ENCODE data around the gene ACTL7B. TPM values are rescaled to one million over a fixed set of nuclear protein-coding genes. Genes with fewer than 3 reads are reported as not detected.

Gene ACTL7B
- polyA plus RNA-seq, 1 donor from 2014 or later: not detected

GRCh38 chr9:108885643-108886348 lies 30.0 kb upstream of the ACTL7B start:
- no peak overlapping the region for H3K4me2 ChIP-seq (ENCODE audit: low read length)
- H3K36me3 ChIP-seq (ENCODE audit: insufficient read depth, low read length): peaks cover 22% of the 10 kb centered on the region

GRCh38 chr9:108884701-108885100 lies 28.9 kb upstream of the ACTL7B start:
- no peaks in the 10 kb centered on the region for H3F3A ChIP-seq (ENCODE audit: insufficient read depth, low read length, poor library complexity, severe bottlenecking)
- H4K20me1 ChIP-seq (ENCODE audit: insufficient read depth): no peaks in the 10 kb centered on the region
- H3K9me2 ChIP-seq (ENCODE audit: insufficient read depth, low read length): no peaks in the 10 kb centered on the region
- TF ChIP-seq TAF1 (IDR thresholded peaks at IDR 0.05; ENCODE audit: low read depth): no peak
- no peak for TF ChIP-seq SMC3 (conservative IDR thresholded peaks at IDR 0.05; ENCODE audit: poor library complexity)
- no peak for TF ChIP-seq CTCF (IDR thresholded peaks at IDR 0.05; ENCODE audit: poor library complexity, severe bottlenecking)
- no peak for TF ChIP-seq EZH2 (IDR thresholded peaks at IDR 0.05; ENCODE audit: borderline replicate concordance, insufficient read depth, low read length, poor library complexity, severe bottlenecking)
- no peak for TF ChIP-seq EP300 (conservative IDR thresholded peaks at IDR 0.05; ENCODE audit: poor library complexity, severe bottlenecking)
- TF ChIP-seq MXI1 (conservative IDR thresholded peaks at IDR 0.05; ENCODE audit: poor library complexity, severe bottlenecking): no peak

More at GRCh38 chr9:108885643-108886348, 30.0 kb upstream of the ACTL7B start:
- TF ChIP-seq EP300 (conservative IDR thresholded peaks at IDR 0.05; ENCODE audit: poor library complexity, severe bottlenecking) (no peak), TAF1 (IDR thresholded peaks at IDR 0.05; ENCODE audit: low read depth) (no peak), POLR2AphosphoS5 (IDR thresholded peaks at IDR 0.05) (no peak), MXI1 (conservative IDR thresholded peaks at IDR 0.05; ENCODE audit: poor library complexity, severe bottlenecking) (no peak), RAD21 (conservative IDR thresholded peaks at IDR 0.05) (no peak), REST (IDR thresholded peaks at IDR 0.05; ENCODE audit: borderline replicate concordance) (no peak), CTCF (IDR thresholded peaks at IDR 0.05; ENCODE audit: poor library complexity, severe bottlenecking) (no peak), EZH2 (IDR thresholded peaks at IDR 0.05; ENCODE audit: borderline replicate concordance, insufficient read depth, low read length, poor library complexity, severe bottlenecking) (no peak), SMC3 (conservative IDR thresholded peaks at IDR 0.05; ENCODE audit: poor library complexity) (no peak)
- H3K79me2 ChIP-seq (replicated peaks; ENCODE audit: insufficient read depth, low read length): no peaks in the 10 kb centered on the region
- H2AFZ ChIP-seq (ENCODE audit: low read depth, low read length): no peak overlapping the region
- no peak overlapping the region for H3K4me3 ChIP-seq (ENCODE audit: low read length)
- no peaks in the 10 kb centered on the region for H3K9me2 ChIP-seq (ENCODE audit: insufficient read depth, low read length)
- no peaks in the 10 kb centered on the region for H4K20me1 ChIP-seq (ENCODE audit: insufficient read depth)
- no peaks in the 10 kb centered on the region for H3K27me3 ChIP-seq (ENCODE audit: insufficient read depth, low read depth, low read length)
- no peak overlapping the region for H3K27ac ChIP-seq (ENCODE audit: low read length)
- H3K9me3 ChIP-seq (ENCODE audit: low read length): no peaks in the 10 kb centered on the region
- no peak overlapping the region for H3K9ac ChIP-seq (ENCODE audit: low read length)
- no peaks in the 10 kb centered on the region for H3F3A ChIP-seq (ENCODE audit: insufficient read depth, low read length, poor library complexity, severe bottlenecking)

More at GRCh38 chr9:108884701-108885100, 28.9 kb upstream of the ACTL7B start:
- Histone ChIP-seq H3K36me3 (ENCODE audit: insufficient read depth, low read length) (peaks cover 22% of the 10 kb centered on the region), H3K4me2 (ENCODE audit: low read length) (no peak overlapping the region), H3K27ac (ENCODE audit: low read length) (no peak overlapping the region), H3K79me2 (replicated peaks; ENCODE audit: insufficient read depth, low read length) (no peaks in the 10 kb centered on the region), H3K27me3 (ENCODE audit: insufficient read depth, low read depth, low read length) (no peaks in the 10 kb centered on the region), H3K9me3 (ENCODE audit: low read length) (no peaks in the 10 kb centered on the region), H2AFZ (ENCODE audit: low read depth, low read length) (no peak overlapping the region), H3K9ac (ENCODE audit: low read length) (no peak overlapping the region), H3K4me3 (ENCODE audit: low read length) (no peak overlapping the region)
